Bronchial epithelial cell (primary cell): ENCODE results near the gene DIABLO. TPM values are rescaled to one million over a fixed set of nuclear protein-coding genes. Genes with fewer than 3 reads are reported as not detected.

ENCODE experiments used
- DNase-seq: peaks from one replicate; pipeline ENCODE4 v3.0.0-alpha.2; 2010; ENCODE audit warnings: low read depth
- FAIRE-seq: peaks from 2 replicates; lab custom pipeline; 2011; peaks lifted over from hg19 to GRCh38; lab: Jason Lieb, UNC
- H3K27me3 ChIP-seq: 2 replicates; pipeline ENCODE4 v1.5.1; 2011; ENCODE audit warnings: low read length; ENCODE audit not compliant: control insufficient read depth, insufficient read depth
- H3K36me3 ChIP-seq: 2 replicates; pipeline ENCODE4 v1.5.1; 2011; ENCODE audit warnings: low read length; ENCODE audit not compliant: control insufficient read depth, insufficient read depth
- H3K4me3 ChIP-seq: 2 replicates; pipeline ENCODE4 v1.5.1; 2011; ENCODE audit warnings: mild to moderate bottlenecking, low read depth, low read length, control low read depth
- CTCF ChIP-seq: IDR thresholded peaks from 2 replicates; pipeline ENCODE4 v1.5.1; 2011; ENCODE audit warnings: mild to moderate bottlenecking, moderate library complexity, low read length, control low read depth, inconsistent platforms; ENCODE audit not compliant: insufficient read depth, severe bottlenecking
- total RNA-seq: library from RNA; depleted of rRNA; stranded (reverse); fragments of >200 nt; gene quantifications from 2 replicates; pipeline ENCODE4 v1.2.1, GENCODE V29; 2014

The DIABLO gene
- total RNA-seq, 1 donor from 2014 or later: 78.7 TPM

GRCh38 chr12:122202017-122202416, 23.8 kb downstream of the DIABLO start:
- Histone ChIP-seq H3K27me3 (no peaks in the 10 kb centered on the region), H3K4me3 (no peak overlapping the region), H3K36me3 (no peaks in the 10 kb centered on the region)
- TF ChIP-seq CTCF: no peak
- FAIRE-seq: no peak
- no peak for DNase-seq

GRCh38 chr12:122201381-122201780, 24.5 kb downstream of the DIABLO start:
- Histone ChIP-seq H3K4me3 (no peak overlapping the region), H3K27me3 (no peaks in the 10 kb centered on the region), H3K36me3 (no peaks in the 10 kb centered on the region)
- TF ChIP-seq CTCF: no peak
- FAIRE-seq: no peak
- DNase-seq: no peak

- DNase-seq (no peak), FAIRE-seq (no peak)
- TF ChIP-seq CTCF: no peak
- Histone ChIP-seq H3K4me3 (no peak overlapping the region), H3K36me3 (no peaks in the 10 kb centered on the region), H3K27me3 (no peaks in the 10 kb centered on the region)
Measured at GRCh38 chr12:122200541-122201175, 25.2 kb downstream of the DIABLO start.

GRCh38 chr12:122199484-122200355, 26.1 kb downstream of the DIABLO start:
- no peaks in the 10 kb centered on the region for H3K36me3 ChIP-seq
- FAIRE-seq (no peak), DNase-seq (no peak)
- no peak overlapping the region for H3K4me3 ChIP-seq
- no peaks in the 10 kb centered on the region for H3K27me3 ChIP-seq
- TF ChIP-seq CTCF: no peak

- FAIRE-seq: no peak
- no peak for TF ChIP-seq CTCF
Measured at GRCh38 chr12:122197612-122197966, 28.3 kb downstream of the DIABLO start.

More at GRCh38 chr12:122197612-122197966, 28.3 kb downstream of the DIABLO start:
- Histone ChIP-seq H3K4me3 (no peak overlapping the region), H3K27me3 (no peaks in the 10 kb centered on the region), H3K36me3 (no peaks in the 10 kb centered on the region)
- peak; percentile 32 for DNase-seq
